Prostate gland (tissue), 2 donors: ENCODE measurements around the gene MLYCD. TPM values are rescaled to one million over a fixed set of nuclear protein-coding genes. Genes with fewer than 3 reads are reported as not detected.

ENCODE experiments used
- DNase-seq: peaks from one replicate; pipeline ENCODE4 v3.0.0-alpha.2; 2019; ENCODE audit warnings: low spot score
- H3K27ac ChIP-seq, 2 donors: fragments of 200-600 bp; sonication (generic); 2 replicates each; pipeline ENCODE4 v1.5.1; 2017 to 2019
- H3K27me3 ChIP-seq: fragments of 200-600 bp; sonication (generic); replicated peaks from 2 replicates; pipeline ENCODE4 v1.5.1; 2019; ENCODE audit not compliant: insufficient read depth
- H3K36me3 ChIP-seq, 2 donors: fragments of 200-600 bp; sonication (generic); 1 replicate in 1 of 2; 2 replicates in 1 of 2; pipeline versions ENCODE4 v1.5.1 to v1.8.1; 2017 to 2019
- H3K4me1 ChIP-seq: fragments of 200-600 bp; sonication (generic); replicated peaks from 2 replicates; pipeline ENCODE4 v1.5.1; 2019
- H3K4me3 ChIP-seq, 2 donors: fragments of 200-600 bp; sonication (generic); 2 replicates each; pipeline ENCODE4 v1.5.1; 2017 to 2019
- H3K9me3 ChIP-seq: fragments of 200-600 bp; sonication (generic); 2 replicates; pipeline ENCODE4 v1.5.1; 2017
- CTCF ChIP-seq, 4 experiments: fragments of 200-600 bp in 2 of 4; fragments of 450-650 bp in 2 of 4; sonication (generic) in 2 of 4; IDR thresholded peaks; 1 replicate in 3 of 4; 2 replicates in 1 of 4; pipeline ENCODE4 v1.5.1; 2016 to 2019; ENCODE audit warnings: antibody characterized with exemption in 4 of 4, mild to moderate bottlenecking in 2 of 4, moderate library complexity in 2 of 4
- POLR2A ChIP-seq: fragments of 450-650 bp; IDR thresholded peaks from one replicate; pipeline ENCODE4 v1.6.1; 2016; ENCODE audit warnings: antibody characterized with exemption, mild to moderate bottlenecking
- POLR2AphosphoS5 ChIP-seq: sonication (generic); formaldehyde crosslinking; IDR thresholded peaks from one replicate; pipeline ENCODE4 v1.6.1; 2017; ENCODE audit warnings: antibody characterized with exemption
- WGBS: methylation state at CpG from one replicate; pipeline ENCODE4 v1.1.5; 2018; 5-methylcytosine and 5-hydroxymethylcytosine counted together
- intact Hi-C: fragments of 100-400 bp; cut with DNase I; formaldehyde crosslinking; loops from one replicate; pipeline ENCODE4 v1.14.2; 2022
- total RNA-seq, 2 donors: library from RNA; depleted of rRNA; stranded (reverse); fragments of >200 nt; gene quantifications; one replicate each; pipeline ENCODE4 v1.1.0, GENCODE V29; 2016

The MLYCD gene
- total RNA-seq, 2 donors from 2014 or later, result 6.5 to 16.7 TPM

- WGBS, result 82% methylated on average over 28 of the region's 28 CpGs
These were observed 35.2 kb downstream of the MLYCD start for GRCh38 chr16:83933885-83934683.

GRCh38 chr16:83934684-83934977 is 35.7 kb downstream of the MLYCD start:
- 53% methylated on average over 12 of the region's 12 CpGs for WGBS
- no peak overlapping the region for H3K27ac ChIP-seq
- no peaks in the 10 kb centered on the region for H3K9me3 ChIP-seq
- TF ChIP-seq POLR2AphosphoS5 (no peak), POLR2A (no peak), CTCF (IDR thresholded peaks at IDR 0.05) (no peak)
- H3K27me3 ChIP-seq, result no peaks in the 10 kb centered on the region
- H3K36me3 ChIP-seq, result no peaks in the 10 kb centered on the region
- H3K4me3 ChIP-seq, result no peak overlapping the region
- intact Hi-C loops, result no loop called here
- no peak for DNase-seq
- no peaks in the 10 kb centered on the region for H3K4me1 ChIP-seq

More at GRCh38 chr16:83933885-83934683, 35.2 kb downstream of the MLYCD start:
- H3K9me3 ChIP-seq, result no peaks in the 10 kb centered on the region
- H3K36me3 ChIP-seq, result no peaks in the 10 kb centered on the region
- no peak for TF ChIP-seq POLR2AphosphoS5
- no peak overlapping the region for H3K27ac ChIP-seq
- H3K4me1 ChIP-seq, result no peaks in the 10 kb centered on the region
- intact Hi-C loops, result no loop called here
- no peak for DNase-seq
- no peak overlapping the region for H3K4me3 ChIP-seq
- no peaks in the 10 kb centered on the region for H3K27me3 ChIP-seq

GRCh38 chr16:83935005-83935857 is 36.3 kb downstream of the MLYCD start:
- no peaks in the 10 kb centered on the region for H3K36me3 ChIP-seq
- no peaks in the 10 kb centered on the region for H3K27me3 ChIP-seq
- no peak overlapping the region for H3K27ac ChIP-seq
- WGBS, result 78% methylated on average over 30 of the region's 30 CpGs
- no peak overlapping the region for H3K4me3 ChIP-seq
- no peaks in the 10 kb centered on the region for H3K4me1 ChIP-seq
- TF ChIP-seq POLR2AphosphoS5 (no peak), CTCF (IDR thresholded peaks at IDR 0.05) (no peak), POLR2A (no peak)
- no peaks in the 10 kb centered on the region for H3K9me3 ChIP-seq
- intact Hi-C loops, result no loop called here
- no peak for DNase-seq

- Histone ChIP-seq H3K36me3 (no peaks in the 10 kb centered on the region), H3K4me3 (no peak overlapping the region), H3K4me1 (no peaks in the 10 kb centered on the region), H3K27me3 (no peaks in the 10 kb centered on the region), H3K27ac (no peak overlapping the region), H3K9me3 (no peaks in the 10 kb centered on the region)
- DNase-seq, result no peak
- 68% methylated on average over 10 of the region's 10 CpGs for WGBS
- TF ChIP-seq POLR2AphosphoS5 (no peak), CTCF (IDR thresholded peaks at IDR 0.05) (no peak), POLR2A (no peak)
- intact Hi-C loops, result no loop called here
These were observed 36.9 kb downstream of the MLYCD start for GRCh38 chr16:83935858-83936255.

- no peak for DNase-seq
- Histone ChIP-seq H3K9me3 (no peaks in the 10 kb centered on the region), H3K4me3 (no peak overlapping the region), H3K27ac (no peak overlapping the region), H3K4me1 (no peaks in the 10 kb centered on the region), H3K27me3 (no peaks in the 10 kb centered on the region), H3K36me3 (no peaks in the 10 kb centered on the region)
- TF ChIP-seq CTCF (IDR thresholded peaks at IDR 0.05) (no peak), POLR2AphosphoS5 (no peak), POLR2A (no peak)
- WGBS, result 88% methylated on average over 19 of the region's 19 CpGs
- intact Hi-C loops, result no loop called here
These were observed 37.8 kb downstream of the MLYCD start for GRCh38 chr16:83936581-83937165.
